K562 (cell line): ENCODE measurements around the gene RAPGEF5. TPM values are rescaled to one million over a fixed set of nuclear protein-coding genes. Genes with fewer than 3 reads are reported as not detected.

ENCODE experiments used
- CUX1 ChIP-seq: fragments of 200-800 bp; sonication (Bioruptor generic); IDR thresholded peaks from 2 replicates; pipeline ENCODE4 v1.6.1; 2016; ENCODE audit warnings: missing genetic modification characterization, missing compliant biosample characterization
- GABPB2 ChIP-seq: fragments of 250-450 bp; sonication (Bioruptor Pico); conservative IDR thresholded peaks from 2 replicates; pipeline ENCODE4 v1.5.1; 2021; ENCODE audit warnings: mild to moderate bottlenecking
- HNRNPK ChIP-seq: fragments of 200-400 bp; formaldehyde crosslinking; IDR thresholded peaks from one replicate; pipeline ENCODE4 v1.6.1; 2018; ENCODE audit warnings: mild to moderate bottlenecking, low read depth, low read length; ENCODE audit not compliant: poor library complexity, severe bottlenecking
- IRF2 ChIP-seq: sonication (generic); formaldehyde crosslinking; IDR thresholded peaks from 2 replicates; pipeline ENCODE4 v1.8.1; 2022; ENCODE audit warnings: mild to moderate bottlenecking, missing genetic modification reagents
- MBD1 ChIP-seq: fragments of 250-450 bp; sonication (Bioruptor Pico); IDR thresholded peaks from 2 replicates; pipeline ENCODE4 v1.8.0; 2022; ENCODE audit warnings: inconsistent platforms
- MNT ChIP-seq, 2 experiments: fragments of 450-650 bp; conservative IDR thresholded peaks; 2 replicates each; pipeline ENCODE4 v1.6.1; 2017; ENCODE audit warnings: mild to moderate bottlenecking in 2 of 2, moderate library complexity in 2 of 2
- NUFIP1 ChIP-seq: fragments of 450-650 bp; IDR thresholded peaks from 2 replicates; pipeline ENCODE4 v1.6.1; 2018; ENCODE audit not compliant: partially characterized antibody
- PHF8 ChIP-seq: fragments of 200-600 bp; sonication (generic); IDR thresholded peaks from 2 replicates; pipeline ENCODE4 v1.6.1; 2012; ENCODE audit warnings: mixed run types, mild to moderate bottlenecking, inconsistent platforms, low read length, moderate library complexity, borderline replicate concordance
- POLR2H ChIP-seq: IDR thresholded peaks from 2 replicates; pipeline ENCODE4 v1.6.1; 2016; ENCODE audit warnings: missing genetic modification characterization, low read depth, mild to moderate bottlenecking, control low read depth, missing compliant biosample characterization, moderate library complexity
- SRSF3 ChIP-seq: fragments of 200-400 bp; formaldehyde crosslinking; IDR thresholded peaks from 2 replicates; pipeline ENCODE4 v1.6.1; 2016; ENCODE audit warnings: mild to moderate bottlenecking, low read length, moderate library complexity; ENCODE audit not compliant: insufficient read depth
- TBL1XR1 ChIP-seq, 2 experiments: IDR thresholded peaks; 2 replicates each; pipeline ENCODE4 v1.6.1; 2012; ENCODE audit warnings: improper control_type of control experiment in 2 of 2, low read length in 2 of 2, mild to moderate bottlenecking in 1 of 2
- YBX1 ChIP-seq: fragments of 450-650 bp; IDR thresholded peaks from 2 replicates; pipeline ENCODE4 v1.7.1; 2016; ENCODE audit warnings: mild to moderate bottlenecking
- ZNF232 ChIP-seq: sonication (generic); formaldehyde crosslinking; IDR thresholded peaks from 2 replicates; pipeline ENCODE4 v1.8.0; 2022; ENCODE audit warnings: mild to moderate bottlenecking, missing genetic modification reagents
- ZNF239 ChIP-seq: fragments of 250-450 bp; sonication (Bioruptor Pico); IDR thresholded peaks from 2 replicates; pipeline ENCODE4 v1.4.0; 2020; ENCODE audit warnings: mild to moderate bottlenecking
- ZNF449 ChIP-seq: fragments of 250-450 bp; sonication (Bioruptor Pico); IDR thresholded peaks from 2 replicates; pipeline ENCODE4 v1.8.0; 2022; ENCODE audit warnings: moderate library complexity, mild to moderate bottlenecking, inconsistent platforms
- ZNF778 ChIP-seq: fragments of 450-650 bp; formaldehyde crosslinking; IDR thresholded peaks from 2 replicates; pipeline ENCODE4 v1.4.0; 2020; ENCODE audit warnings: mild to moderate bottlenecking, moderate library complexity
- ZZZ3 ChIP-seq: fragments of 450-650 bp; IDR thresholded peaks from 2 replicates; pipeline ENCODE4 v1.6.1; 2016; ENCODE audit warnings: antibody characterized with exemption, mild to moderate bottlenecking, moderate library complexity
- polyA plus RNA-seq, 8 experiments: library from polyadenylated mRNA; depleted of rRNA in 4 of 8; stranded (reverse) in 5 of 8; unstranded in 3 of 8; fragments of >200 nt; fragmentation: Nextera tagmentation in 2 of 8; fragmentation: Illumina TruSeq in 1 of 8; extraction: Ambion mirVana in 2 of 8; extraction: Trizol in 1 of 8; gene quantifications; 2 replicates each; pipeline versions ENCODE4 v1.2.1 to v1.2.3, GENCODE V29; 2011 to 2014; ENCODE audit warnings: inconsistent platforms in 1 of 8, missing spikeins in 1 of 8
- total RNA-seq, 7 experiments: library from RNA; depleted of rRNA in 6 of 7; stranded (reverse); fragments of >200 nt in 6 of 7; fragmentation: Illumina TruSeq in 2 of 7; extraction: Trizol in 2 of 7; gene quantifications; 2 replicates each; pipeline versions ENCODE4 v1.2.1 to v1.2.3, GENCODE V29; 2011 to 2021; ENCODE audit warnings: low replicate concordance in 1 of 7

The RAPGEF5 gene
- total and polyA plus RNA-seq, 9 of the 15 experiments (the other 6 are each of a cell fraction or from before 2014, with no cell fraction given) = 0.39 to 2.0 (median 1.1) TPM

GRCh38 chr7:22350466-22351328 lies 6.3 kb downstream of the RAPGEF5 start (continued):
- peak; percentile 56 to 76 for TF ChIP-seq MNT (conservative IDR thresholded peaks at IDR 0.05)
- no peak; the same call in 1 of the 2 replicates for TF ChIP-seq ZNF239 (CRISPR knock-in tag)
- no peak for TF ChIP-seq ZNF232 (CRISPR knock-in tag)
- no peak for TF ChIP-seq HNRNPK
- TF ChIP-seq CUX1 (CRISPR knock-in tag) = no peak; the same call in 1 of the 2 replicates
- TF ChIP-seq TBL1XR1 (IDR thresholded peaks at IDR 0.05; ENCODE audit: low read length in 2 of 2) = peak in 1 of 2 experiments; percentile 93; a peak in 3 of 4 replicates
- TF ChIP-seq MBD1 = no peak
- no peak for TF ChIP-seq IRF2 (CRISPR knock-in tag)
- no peak for TF ChIP-seq SRSF3
- TF ChIP-seq POLR2H (tag) = no peak
- no peak for TF ChIP-seq ZZZ3
- TF ChIP-seq YBX1 = no peak
- peak; percentile 69 for TF ChIP-seq NUFIP1
- TF ChIP-seq ZNF778 (CRISPR knock-in tag) = no peak
- no peak for TF ChIP-seq ZNF449 (CRISPR knock-in tag)
- TF ChIP-seq GABPB2 (CRISPR knock-in tag) = no peak
- TF ChIP-seq PHF8 = no peak
